MM.1S (cell line): ENCODE data around the gene CIITA.

Experiments
- DNase-seq: peaks from one replicate; pipeline ENCODE4 v3.0.0-alpha.2; 2015
- H2AFZ ChIP-seq: fragments of 300-600 bp; sonication (generic); 2 replicates; pipeline ENCODE4 v1.6.0; 2016; ENCODE audit warnings: antibody characterized with exemption, low read length
- H3F3A ChIP-seq: fragments of 300-600 bp; sonication (generic); 2 replicates; pipeline ENCODE4 v1.6.1; 2016; ENCODE audit warnings: mild to moderate bottlenecking, antibody characterized with exemption, low read length, moderate library complexity, mixed read lengths; ENCODE audit not compliant: insufficient read depth
- H3K27ac ChIP-seq: fragments of 300-600 bp; sonication (generic); 2 replicates; pipeline ENCODE4 v1.5.1; 2016; ENCODE audit warnings: mild to moderate bottlenecking, low read length
- H3K27me3 ChIP-seq: fragments of 300-600 bp; sonication (generic); replicated peaks from 2 replicates; pipeline ENCODE4 v1.6.0; 2016; ENCODE audit warnings: low read length; ENCODE audit not compliant: insufficient read depth
- H3K36me3 ChIP-seq: fragments of 300-600 bp; sonication (generic); replicated peaks from 2 replicates; pipeline ENCODE4 v1.6.1; 2016; ENCODE audit warnings: mild to moderate bottlenecking, low read length, mixed read lengths; ENCODE audit not compliant: insufficient read depth
- H3K4me1 ChIP-seq: fragments of 300-600 bp; sonication (generic); 2 replicates; pipeline ENCODE4 v1.6.1; 2016; ENCODE audit warnings: low read length, mixed read lengths
- H3K4me2 ChIP-seq: fragments of 300-600 bp; sonication (generic); 2 replicates; pipeline ENCODE4 v1.6.0; 2016; ENCODE audit warnings: low read depth, low read length
- H3K4me3 ChIP-seq: fragments of 300-600 bp; sonication (generic); 2 replicates; pipeline ENCODE4 v1.5.1; 2016; ENCODE audit warnings: low read length, mixed read lengths
- H3K79me2 ChIP-seq: fragments of 300-600 bp; sonication (generic); 2 replicates; pipeline ENCODE4 v1.6.1; 2016; ENCODE audit warnings: mixed run types, low read length, mixed read lengths
- H3K9ac ChIP-seq: fragments of 300-600 bp; sonication (generic); 2 replicates; pipeline ENCODE4 v1.6.1; 2016; ENCODE audit warnings: low read length, mixed read lengths
- H3K9me2 ChIP-seq: fragments of 300-600 bp; sonication (generic); replicated peaks from 2 replicates; pipeline ENCODE4 v1.6.1; 2016; ENCODE audit warnings: mild to moderate bottlenecking, low read length, mixed read lengths; ENCODE audit not compliant: insufficient read depth
- H3K9me3 ChIP-seq: fragments of 300-600 bp; sonication (generic); replicated peaks from 2 replicates; pipeline ENCODE4 v1.6.1; 2016; ENCODE audit warnings: mild to moderate bottlenecking, low read length, mixed read lengths; ENCODE audit not compliant: insufficient read depth
- H4K20me1 ChIP-seq: fragments of 300-600 bp; sonication (generic); 2 replicates; pipeline ENCODE4 v1.6.1; 2016; ENCODE audit warnings: mild to moderate bottlenecking, low read length, moderate library complexity, mixed read lengths; ENCODE audit not compliant: insufficient read depth
- EZH2 ChIP-seq: fragments of 300-600 bp; sonication (generic); optimal IDR thresholded peaks from 2 replicates; pipeline ENCODE3; 2017; ENCODE audit warnings: low read depth, mild to moderate bottlenecking, antibody characterized with exemption, low read length, mixed read lengths
- EZH2phosphoT487 ChIP-seq: fragments of 300-600 bp; sonication (generic); IDR thresholded peaks from 2 replicates; pipeline ENCODE4 v1.6.1; 2018; ENCODE audit warnings: antibody characterized with exemption, low read length
- TF ChIP-seq, protein P1 (sequence below): fragments of 300-600 bp; sonication (generic); IDR thresholded peaks from 2 replicates; pipeline ENCODE4 v1.5.1; 2016; ENCODE audit warnings: antibody characterized with exemption, low read length, mixed read lengths

The CIITA gene

DNA sequence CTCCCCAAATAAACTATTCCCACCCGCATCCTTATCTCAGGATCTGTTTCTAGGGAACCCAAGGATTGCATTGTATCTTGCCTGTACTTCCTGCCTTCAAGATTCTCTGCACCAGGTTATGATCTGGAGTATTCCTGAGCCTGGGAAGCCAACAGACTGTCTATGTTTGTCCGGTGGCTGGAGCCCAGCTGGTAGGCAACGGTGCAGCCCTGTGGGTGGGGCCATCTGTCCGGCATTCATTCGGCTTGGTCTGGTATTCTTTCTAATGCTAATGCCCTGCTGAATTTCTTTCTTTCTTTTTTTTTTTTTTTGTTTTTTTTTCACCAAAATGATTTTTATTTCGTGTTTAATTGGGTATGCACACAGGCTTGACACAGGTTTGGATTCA is 37.7 kb upstream of the CIITA start:
- no peak for DNase-seq
- TF ChIP-seq EZH2 (no peak), EZH2phosphoT487 (no peak)
- TF ChIP-seq, protein P1, sequence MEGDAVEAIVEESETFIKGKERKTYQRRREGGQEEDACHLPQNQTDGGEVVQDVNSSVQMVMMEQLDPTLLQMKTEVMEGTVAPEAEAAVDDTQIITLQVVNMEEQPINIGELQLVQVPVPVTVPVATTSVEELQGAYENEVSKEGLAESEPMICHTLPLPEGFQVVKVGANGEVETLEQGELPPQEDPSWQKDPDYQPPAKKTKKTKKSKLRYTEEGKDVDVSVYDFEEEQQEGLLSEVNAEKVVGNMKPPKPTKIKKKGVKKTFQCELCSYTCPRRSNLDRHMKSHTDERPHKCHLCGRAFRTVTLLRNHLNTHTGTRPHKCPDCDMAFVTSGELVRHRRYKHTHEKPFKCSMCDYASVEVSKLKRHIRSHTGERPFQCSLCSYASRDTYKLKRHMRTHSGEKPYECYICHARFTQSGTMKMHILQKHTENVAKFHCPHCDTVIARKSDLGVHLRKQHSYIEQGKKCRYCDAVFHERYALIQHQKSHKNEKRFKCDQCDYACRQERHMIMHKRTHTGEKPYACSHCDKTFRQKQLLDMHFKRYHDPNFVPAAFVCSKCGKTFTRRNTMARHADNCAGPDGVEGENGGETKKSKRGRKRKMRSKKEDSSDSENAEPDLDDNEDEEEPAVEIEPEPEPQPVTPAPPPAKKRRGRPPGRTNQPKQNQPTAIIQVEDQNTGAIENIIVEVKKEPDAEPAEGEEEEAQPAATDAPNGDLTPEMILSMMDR: no peak
- H3K9me3 ChIP-seq: no peaks in the 10 kb centered on the region
- peaks cover 14% of the 10 kb centered on the region for H3F3A ChIP-seq
- H3K4me2 ChIP-seq: no peak overlapping the region
- no peaks in the 10 kb centered on the region for H3K27me3 ChIP-seq
- H3K27ac ChIP-seq: no peak overlapping the region
- H3K9ac ChIP-seq: no peak overlapping the region
- H3K79me2 ChIP-seq: no peaks in the 10 kb centered on the region
- no peaks in the 10 kb centered on the region for H3K36me3 ChIP-seq
- no peak overlapping the region for H2AFZ ChIP-seq
- no peaks in the 10 kb centered on the region for H3K9me2 ChIP-seq
- H3K4me3 ChIP-seq: no peak overlapping the region
- peaks cover 18% of the 10 kb centered on the region for H3K4me1 ChIP-seq
- H4K20me1 ChIP-seq: no peaks in the 10 kb centered on the region

DNA sequence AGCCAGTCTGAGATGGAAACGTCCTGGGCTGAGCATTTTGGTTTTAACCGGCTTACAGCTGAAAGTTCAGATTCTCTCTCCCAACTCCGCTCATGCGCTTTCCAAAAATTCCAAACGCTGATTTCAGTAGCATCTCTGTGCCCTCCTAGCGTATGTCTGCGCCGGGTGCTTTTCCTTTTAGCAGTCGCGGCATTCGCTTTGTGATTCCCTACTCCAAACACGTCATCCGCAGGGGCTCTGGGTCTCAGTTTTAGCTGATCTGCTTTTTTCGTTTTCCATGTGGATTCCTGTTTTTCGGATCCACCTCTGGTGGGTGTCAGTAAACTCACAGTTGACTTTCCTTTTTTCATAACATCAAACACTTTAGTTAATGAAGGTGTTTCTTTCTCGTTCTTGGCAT is 36.3 kb upstream of the CIITA start:
- H3K9me3 ChIP-seq: no peaks in the 10 kb centered on the region
- H3K79me2 ChIP-seq: no peaks in the 10 kb centered on the region

DNA sequence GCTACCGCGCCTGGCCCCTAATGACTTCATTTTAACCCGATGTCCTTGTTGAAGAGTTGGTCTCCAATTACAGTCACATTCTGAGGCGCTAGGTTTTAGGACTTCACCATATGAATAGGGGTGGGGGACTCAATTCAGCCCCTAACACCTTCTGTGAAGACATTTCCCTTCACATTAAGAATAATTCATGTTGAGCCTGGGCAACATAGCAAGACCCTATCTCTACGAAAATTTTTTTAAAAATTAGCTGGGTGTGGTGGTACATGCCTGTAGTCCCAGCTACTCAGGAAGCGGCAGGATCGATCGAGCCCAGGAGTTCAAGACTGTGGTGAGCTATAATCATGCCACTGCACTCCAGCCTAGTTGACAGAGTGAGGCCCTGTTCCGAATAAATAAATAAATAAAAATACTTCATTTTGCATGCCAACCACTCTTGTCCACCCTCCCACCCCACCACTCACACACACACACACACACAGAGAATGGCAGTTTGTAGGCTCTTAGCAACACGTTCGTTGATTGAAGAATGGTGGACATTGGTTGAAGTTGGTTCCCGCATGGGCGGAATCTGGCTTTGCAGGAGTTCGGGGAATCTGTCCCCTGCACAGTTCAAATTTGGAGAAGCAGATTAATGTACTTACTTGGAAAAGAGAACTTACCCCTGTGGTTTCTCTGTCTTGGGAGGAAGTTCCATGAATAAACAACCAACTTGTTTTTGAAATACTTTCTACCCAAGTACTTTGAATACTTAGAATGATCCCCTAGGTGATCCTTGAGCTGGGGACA is 30.6 kb upstream of the CIITA start:
- Histone ChIP-seq H3K4me1 (peaks cover 18% of the 10 kb centered on the region), H3K9me3 (no peaks in the 10 kb centered on the region), H3K27ac (no peak overlapping the region), H3K9me2 (no peaks in the 10 kb centered on the region), H3K4me2 (no peak overlapping the region), H3K36me3 (no peaks in the 10 kb centered on the region), H3K27me3 (no peaks in the 10 kb centered on the region), H4K20me1 (no peaks in the 10 kb centered on the region), H3K9ac (no peak overlapping the region), H3K4me3 (no peak overlapping the region), H2AFZ (no peak overlapping the region), H3K79me2 (no peaks in the 10 kb centered on the region), H3F3A (peaks cover 14% of the 10 kb centered on the region)
- DNase-seq: no peak
- TF ChIP-seq, protein P1: no peak
- TF ChIP-seq EZH2phosphoT487 (no peak), EZH2 (no peak)

More for the DNA sequence above, 36.3 kb upstream of the CIITA start:
- peaks cover 14% of the 10 kb centered on the region for H3F3A ChIP-seq
- no peak for TF ChIP-seq EZH2phosphoT487
- no peak for TF ChIP-seq EZH2
- TF ChIP-seq, protein P1: no peak
- peaks cover 18% of the 10 kb centered on the region for H3K4me1 ChIP-seq
- DNase-seq: no peak
- no peak overlapping the region for H3K27ac ChIP-seq
- no peak overlapping the region for H2AFZ ChIP-seq
- H3K9me2 ChIP-seq: no peaks in the 10 kb centered on the region
- no peaks in the 10 kb centered on the region for H3K36me3 ChIP-seq
- H4K20me1 ChIP-seq: no peaks in the 10 kb centered on the region
- H3K27me3 ChIP-seq: no peaks in the 10 kb centered on the region
- no peak overlapping the region for H3K9ac ChIP-seq
- H3K4me2 ChIP-seq: no peak overlapping the region
- no peak overlapping the region for H3K4me3 ChIP-seq
